ELF-1 (cell line): Measurements from ENCODE around the gene SNCB.
A peak's percentile ranks its signal among the peaks of the same experiment; 100 is the strongest.

Experiments used
- DNase-seq: peaks from one replicate; pipeline ENCODE4 v3.0.0-alpha.2; 2016; ENCODE audit warnings: low read depth, low spot score

SNCB gene

DNA sequence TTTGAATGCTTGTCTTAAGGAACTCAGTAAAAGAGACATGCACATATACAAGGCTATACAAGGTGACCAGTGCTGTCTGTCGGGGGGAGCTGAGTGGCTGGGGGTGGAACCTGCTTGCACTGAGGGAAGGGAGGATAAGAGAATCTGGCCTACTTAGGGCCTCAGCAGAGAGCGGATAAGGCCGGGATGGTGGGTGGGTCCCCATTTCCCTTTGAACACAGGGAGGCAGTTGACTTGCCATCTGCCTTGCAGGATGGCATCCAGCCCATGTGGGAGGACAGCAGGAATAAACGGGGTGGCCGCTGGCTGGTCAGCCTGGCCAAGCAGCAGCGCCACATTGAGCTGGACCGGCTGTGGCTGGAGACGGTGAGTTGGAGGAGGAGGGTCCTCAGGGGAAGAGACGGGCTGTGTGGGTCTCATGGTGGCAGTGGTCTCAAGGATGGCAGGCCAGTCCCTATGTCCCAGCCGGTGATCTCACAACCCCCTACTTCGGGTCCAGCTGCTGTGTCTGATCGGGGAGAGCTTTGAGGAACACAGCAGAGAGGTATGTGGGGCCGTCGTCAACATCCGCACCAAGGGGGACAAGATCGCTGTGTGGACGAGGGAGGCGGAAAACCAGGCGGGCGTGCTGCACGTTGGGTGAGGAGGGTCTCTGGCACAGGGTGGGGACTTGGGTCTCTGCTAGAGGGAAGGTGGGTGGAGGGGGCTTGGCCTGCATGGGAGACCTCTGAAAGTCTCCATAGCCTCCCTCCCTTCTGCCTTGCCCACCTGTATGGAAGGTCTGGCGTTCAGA lies 14.7 kb upstream of the SNCB start:
- DNase-seq, result no peak

DNA sequence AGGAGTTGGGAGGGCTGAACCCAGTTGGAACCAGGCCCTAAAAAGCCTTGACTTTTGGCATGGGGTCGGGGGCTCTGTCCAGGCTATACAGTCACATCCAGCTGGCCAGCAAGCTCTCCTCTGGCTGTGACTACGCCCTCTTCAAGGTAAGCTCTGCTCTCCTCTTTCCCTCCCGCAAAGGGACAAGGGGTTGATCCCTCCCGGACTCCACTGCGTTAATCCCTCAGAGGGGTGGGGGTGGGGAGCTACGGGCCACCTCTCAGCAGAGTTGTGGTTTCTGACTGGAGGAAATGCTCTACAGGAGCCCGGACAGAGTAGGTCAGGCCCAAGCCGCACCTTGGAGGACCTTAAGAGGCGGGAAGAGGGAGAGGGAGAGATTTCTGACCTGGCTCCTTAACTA lies 14.0 kb upstream of the SNCB start:
- DNase-seq, result peak; percentile 32

DNA sequence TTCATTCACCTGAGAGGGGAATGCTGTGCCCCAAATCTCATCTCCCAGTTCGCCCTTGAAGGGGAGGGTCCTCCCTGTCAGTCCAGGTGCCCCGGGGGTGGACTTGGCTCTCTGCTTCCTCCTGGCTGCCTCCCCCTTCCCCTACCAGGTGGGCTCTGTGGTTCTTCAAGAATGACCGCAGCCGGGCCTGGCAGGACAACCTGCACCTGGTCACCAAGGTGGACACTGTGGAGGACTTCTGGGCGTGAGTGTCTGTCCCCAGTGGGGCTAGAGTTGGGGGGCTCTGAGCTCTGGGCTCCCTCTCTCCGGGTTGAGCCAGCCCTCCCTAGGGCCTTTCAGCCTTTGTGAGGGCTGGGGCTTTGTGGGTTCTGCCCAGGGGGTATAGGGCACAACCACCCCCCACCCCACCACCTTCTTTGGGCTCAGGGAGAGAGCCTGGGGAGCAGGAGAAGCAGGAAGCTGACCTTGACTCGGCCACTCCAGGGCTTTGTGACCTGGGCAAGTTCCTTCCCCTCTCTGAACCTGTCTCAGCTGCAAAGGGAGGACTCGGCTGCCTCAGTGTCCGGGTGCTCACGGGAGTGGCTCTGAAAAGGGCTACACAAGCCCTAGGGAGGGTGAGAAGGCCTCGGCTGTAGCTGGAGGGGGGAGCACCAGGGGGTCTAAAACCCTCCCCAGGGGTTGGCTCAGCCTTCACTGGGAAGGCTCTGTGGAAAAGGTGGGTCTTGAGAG lies 13.3 kb upstream of the SNCB start:
- no peak for DNase-seq

DNA sequence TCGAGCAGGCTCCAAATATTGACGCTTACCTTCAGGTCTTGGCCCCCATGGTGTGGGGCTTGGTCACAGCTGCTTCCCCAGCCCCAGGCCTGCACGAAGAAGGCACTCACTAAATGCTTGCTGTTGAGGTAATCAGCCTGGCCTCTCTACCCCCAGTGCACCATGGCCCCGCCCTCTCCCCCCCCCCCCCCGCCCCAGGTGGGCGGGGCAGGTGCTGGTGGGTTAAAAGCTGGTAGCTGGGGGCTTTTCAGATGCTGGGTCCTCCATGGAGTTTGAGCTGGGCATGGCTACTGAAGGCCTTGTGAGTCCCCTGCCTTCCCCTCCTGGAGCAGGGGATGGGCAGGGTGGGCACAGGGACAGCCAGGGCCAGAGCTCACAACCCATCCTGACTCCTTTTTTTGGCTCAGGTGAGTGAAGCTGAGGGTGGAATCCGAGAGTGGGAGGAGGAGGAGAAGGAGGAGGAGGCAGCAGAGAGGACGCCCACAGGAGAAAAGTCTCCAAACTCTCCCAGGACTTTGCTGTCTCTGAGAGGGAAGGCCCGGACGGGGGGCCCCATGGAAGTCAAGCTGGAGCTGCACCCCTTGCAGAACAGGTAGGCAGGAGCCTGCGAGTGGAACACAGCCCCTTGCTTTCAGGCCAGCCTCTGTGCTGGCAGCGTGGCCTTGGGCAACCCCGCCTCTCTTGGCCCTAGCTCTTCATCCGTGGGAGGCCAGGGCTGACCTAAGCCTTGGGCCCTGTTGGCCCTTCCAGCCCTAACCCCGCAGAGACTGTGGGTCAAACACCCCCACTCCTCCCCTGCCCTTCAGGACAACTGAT lies 12.5 kb upstream of the SNCB start:
- no peak for DNase-seq

DNA sequence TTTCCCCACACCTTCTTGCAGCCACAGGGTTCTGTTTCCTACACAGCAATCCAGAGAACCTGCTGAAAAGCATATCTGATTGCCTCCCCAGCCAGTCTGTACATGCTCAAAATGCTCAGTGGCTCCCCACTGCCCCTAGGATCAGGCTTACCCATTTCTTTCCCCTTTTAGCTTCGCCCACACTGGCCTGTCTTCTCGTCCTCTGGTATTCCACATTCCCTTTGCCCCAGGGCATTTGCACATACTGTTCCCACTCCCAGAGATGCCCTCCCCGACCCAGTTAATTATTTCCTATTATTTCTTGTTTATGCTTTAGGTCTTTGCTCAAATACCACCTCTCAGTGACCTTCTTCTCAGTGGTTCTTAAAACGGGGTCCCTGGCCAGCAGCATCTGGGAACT lies 10.3 kb upstream of the SNCB start:
- DNase-seq, result no peak

DNA sequence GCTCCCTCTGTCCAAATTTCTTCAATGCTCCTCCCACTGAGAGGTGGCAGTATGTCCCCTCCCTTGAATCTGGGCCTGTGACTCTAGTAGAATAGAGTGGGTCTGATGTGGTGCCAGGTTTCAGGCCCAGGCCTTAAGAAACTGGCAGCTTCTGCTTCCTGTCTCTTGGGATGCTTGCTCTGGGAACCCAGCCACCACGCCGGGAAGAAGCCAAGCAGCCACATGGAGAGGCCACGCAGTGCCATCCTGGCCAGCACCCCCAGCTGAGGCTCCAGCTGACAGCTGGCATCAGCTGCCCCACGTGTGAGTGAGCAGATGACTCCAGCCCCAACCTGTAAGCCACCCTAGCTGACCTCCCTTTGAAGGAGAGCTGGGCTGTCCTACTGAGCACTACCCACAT lies 9.6 kb upstream of the SNCB start:
- no peak for DNase-seq

DNA sequence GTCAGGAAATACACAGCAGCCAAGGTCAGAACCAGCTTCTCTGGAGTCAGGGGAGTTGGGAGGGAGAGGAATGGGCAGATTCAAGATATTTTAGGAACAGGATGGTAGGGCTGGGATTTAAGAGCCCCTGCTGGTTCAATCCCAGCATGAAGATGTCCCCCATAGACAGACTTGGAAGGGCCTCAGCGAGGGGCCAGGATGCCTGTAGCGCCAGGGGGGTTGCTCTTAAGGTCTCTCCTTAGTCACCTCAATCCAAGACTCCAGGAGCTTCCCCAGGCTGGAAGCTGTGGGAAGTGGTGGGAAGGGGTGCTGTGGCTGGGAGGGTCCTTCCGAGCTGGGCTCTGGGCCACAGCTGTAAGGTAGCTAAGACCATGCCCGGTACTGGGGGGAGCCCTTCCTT lies 8.9 kb upstream of the SNCB start:
- DNase-seq, result no peak

DNA sequence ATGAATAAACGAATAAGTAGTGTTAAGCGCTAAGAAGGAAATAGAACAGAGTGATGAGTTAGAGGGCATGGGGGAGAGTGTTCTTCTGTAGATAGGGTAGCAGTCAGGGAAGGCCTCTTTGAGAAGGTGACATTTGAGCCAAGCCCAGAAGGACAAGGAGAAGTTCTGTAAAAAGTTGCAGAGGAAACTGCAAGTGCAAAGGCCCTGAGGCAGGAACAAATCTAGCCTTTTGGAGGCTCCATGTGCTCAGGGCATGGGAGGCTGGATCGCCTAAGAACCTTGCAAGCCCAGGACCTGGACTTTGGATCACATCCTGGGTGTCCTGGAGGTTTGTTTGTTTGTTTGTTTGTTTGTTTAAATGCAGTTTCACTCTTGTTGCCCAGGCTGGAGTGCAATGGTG lies 8.1 kb upstream of the SNCB start:
- DNase-seq, result no peak

DNA sequence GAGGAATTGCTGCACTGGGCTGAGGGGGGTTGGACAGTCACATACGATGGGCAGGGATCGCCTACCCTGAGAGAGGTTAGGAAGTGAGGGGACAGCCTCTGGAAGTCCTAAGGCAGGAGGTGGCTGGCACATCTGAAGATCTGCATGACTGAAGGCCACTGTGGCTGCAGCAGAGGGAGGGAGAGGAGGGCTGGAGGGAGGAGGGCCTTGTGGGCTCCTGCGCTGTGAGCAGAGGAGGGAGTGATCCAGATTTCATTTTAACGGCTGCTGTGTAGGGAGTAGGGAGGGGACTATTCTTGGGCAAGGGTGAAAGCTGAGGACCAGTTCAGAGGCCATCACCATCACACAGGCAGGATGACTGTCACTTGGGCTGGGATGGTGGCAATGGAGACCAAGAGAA lies 7.2 kb upstream of the SNCB start:
- no peak for DNase-seq

DNA sequence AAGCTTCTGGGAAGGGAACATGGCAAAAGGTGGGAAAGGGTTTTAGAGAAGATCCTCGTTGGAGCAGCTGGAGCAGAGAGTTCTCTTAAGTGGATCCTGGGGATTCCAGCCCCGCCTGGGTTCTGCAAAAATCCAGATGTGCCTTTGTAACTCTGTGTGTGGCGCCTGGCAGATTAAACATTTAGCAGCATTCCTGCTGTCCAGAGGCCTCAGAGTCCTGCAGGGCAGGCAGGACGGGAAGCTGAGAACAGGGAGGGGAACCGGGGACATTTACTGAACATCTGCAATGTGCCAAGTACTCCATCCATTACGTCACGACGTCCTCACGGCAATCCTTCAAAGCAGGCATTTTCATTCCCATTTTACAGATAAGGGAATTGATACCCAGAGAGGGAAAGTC lies 6.1 kb upstream of the SNCB start:
- no peak for DNase-seq

DNA sequence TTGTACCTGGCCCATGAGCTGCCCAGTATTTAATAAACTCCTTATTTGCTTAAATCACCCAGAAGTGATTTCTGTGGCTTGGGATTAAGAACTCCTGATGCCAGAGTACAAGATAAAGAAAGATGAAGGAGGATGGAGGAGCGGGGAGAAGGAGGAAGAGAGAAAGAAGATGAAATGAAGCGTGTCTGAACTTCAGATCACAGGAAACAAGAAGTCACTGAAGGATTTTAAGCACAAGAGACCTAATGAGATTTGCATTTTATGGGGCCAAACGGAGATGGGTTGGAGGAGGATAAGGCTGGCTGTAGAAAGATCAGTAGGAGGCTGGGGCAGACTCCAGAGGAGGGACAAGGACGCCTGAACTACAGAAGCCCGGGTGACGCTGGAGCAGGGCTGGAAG lies 3.3 kb upstream of the SNCB start:
- DNase-seq, result no peak

DNA sequence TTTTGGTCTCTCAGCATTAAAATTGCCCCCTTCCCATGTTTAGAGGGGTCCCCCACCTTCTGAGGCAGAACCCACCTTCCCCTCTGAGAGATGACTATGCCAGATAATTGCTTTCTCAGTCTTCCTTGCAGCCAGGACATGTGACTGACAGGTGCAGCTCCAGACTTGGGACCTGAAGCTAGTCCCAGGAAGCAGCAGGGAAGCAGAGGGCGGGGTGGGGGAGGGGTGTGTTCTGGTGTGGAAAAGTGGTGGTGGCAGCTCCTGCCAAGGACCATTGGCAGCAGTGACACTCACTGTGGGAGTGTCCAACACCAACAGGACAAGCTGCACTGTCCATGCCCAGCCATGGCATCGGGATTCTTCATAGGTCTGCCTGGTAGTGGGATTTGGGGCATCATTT lies 2.4 kb upstream of the SNCB start:
- DNase-seq, result no peak

DNA sequence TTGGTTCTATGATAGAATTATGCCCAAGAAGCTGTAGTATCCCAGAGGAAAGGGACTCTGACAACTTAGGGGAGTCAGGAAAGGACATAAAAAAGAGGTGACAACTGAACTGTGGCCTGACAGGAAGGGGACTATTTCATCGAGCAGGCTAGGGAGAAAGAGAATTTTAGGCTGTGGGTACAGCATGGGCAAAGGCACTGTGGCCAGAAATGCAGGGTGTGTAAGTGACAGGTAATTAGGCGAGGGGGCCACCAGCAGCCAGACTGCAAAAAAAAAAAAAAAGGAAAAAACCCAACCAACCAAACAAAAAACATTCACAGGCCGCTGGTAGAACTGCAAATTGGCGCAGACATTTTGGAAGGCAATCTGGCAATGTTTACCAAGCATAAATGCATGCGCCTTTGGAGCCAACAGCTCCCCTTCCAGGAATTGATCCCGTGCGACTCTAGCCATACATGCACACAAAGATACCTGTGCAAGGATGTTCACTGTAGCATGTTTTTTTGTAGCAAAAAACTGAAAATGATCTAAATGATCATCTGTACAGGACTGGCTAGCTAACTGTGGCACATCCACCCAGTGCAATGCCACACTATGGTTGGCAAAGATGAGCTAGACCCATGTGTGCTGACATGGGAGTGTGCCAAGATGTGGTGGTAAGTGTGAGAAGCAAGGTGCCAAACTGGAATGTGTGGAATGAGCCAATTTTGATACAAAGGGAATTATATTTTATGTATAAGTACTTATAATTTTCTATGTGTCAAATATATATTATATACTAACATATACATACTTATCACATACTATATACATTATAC lies 1.3 kb upstream of the SNCB start:
- no peak for DNase-seq

DNA sequence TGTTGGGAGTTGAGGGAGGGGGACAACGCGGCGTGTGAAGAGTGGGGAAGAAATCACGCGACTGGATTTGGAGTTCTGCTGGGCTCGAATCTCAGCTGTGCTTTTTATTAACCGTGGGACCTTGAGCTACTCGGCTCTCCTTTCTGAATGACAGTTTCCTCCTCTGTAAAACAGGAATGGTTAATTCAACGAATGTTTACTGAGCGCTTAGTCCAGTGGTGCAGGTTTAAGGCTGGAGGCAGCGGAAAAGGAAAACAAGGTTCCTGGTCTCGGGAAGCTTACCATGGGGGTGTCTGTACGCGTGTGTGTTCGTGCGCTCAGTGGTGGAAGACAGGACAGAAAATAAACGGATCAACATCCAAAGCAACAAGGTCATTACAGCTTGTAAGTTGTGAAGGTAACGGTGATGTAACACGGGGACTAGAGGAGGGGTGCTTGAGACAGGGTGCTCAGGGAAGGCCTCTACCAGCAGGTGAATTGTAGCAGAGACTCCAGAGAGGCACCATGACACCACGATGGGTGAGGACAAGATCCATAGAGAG lies 418 bp upstream of the SNCB start:
- no peak for DNase-seq

DNA sequence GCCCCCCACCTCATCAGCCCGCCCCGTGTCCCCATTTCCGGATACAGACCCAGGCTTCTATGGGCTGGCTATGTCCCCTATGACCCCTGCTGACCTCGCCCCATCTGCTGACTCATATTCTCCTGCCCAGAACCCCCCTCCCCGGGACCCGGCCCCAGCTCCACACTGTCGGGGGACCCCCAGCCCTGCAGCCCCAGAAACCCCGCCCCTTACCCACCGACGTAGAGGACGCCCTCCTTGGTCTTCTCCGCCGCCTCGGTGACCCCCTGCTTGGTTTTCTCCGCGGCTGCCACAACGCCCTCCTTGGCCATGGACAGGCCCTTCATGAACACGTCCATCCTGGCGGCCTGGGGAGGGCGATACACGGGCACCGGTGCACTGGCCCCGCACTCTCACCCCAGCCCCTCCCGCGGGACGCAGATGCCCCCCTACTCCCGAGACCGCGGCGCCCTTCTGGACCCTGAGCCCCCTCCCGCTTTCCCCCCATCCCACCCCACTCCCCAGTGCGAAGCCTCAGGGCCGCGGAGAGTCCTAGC lies 949 bp downstream of the SNCB start:
- DNase-seq, result no peak

DNA sequence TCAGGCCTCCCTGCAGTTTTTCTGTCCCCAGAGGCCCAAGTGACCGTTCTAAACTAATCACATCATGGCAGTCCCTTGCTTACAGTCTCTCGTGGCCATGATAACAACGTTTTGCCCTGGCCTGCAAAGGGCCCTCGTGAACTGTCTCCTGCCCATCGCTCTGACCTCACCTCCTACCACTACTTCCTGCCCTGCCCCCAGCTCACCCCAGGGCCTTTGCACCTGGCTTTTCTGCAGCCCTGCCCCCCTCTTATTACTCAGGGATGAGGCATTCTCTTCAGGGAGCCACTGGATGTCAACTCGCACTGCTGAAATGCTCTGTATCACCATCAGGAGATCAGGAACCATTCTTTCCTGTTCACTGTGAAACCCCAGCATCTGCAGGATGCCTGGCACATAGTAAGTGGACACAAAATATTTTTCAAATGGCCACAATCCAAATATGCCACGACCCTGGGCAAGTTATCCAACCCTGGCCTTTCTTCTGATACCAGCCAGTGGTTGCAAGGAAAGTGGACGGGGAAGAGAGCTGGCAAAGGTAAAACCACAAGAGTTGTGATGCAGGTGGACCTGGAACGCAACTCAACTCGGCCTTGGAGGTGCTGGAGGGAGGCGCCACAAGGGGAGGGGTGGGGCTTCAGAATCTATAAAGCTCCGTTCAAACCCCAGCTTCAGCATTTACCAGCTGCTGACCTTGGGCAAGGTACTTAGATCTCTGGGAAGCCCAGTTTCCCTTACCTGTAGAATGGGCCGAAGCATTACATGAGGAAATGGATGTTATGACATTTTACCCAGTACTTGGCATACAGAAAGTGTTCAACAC lies 1.7 kb downstream of the SNCB start:
- DNase-seq, result no peak

DNA sequence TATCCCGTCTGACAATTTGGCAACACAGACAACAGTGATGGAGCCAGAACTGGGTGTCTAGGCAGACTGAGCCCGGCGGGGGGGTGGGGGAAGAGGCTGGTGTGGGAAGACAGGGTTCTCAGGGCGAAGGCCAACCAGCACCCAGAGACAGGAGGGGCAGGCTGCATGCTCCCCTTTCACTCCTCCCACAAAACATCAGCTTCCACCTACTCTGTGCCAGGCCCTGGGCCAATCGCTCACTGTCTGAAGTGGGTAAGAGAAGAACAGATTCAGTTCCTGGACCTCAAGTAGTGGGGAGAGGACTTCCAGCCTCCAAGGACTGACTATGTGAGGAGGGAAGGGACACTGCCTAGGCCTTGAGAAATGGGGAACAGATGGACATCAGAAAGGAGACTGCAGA lies 2.8 kb downstream of the SNCB start:
- DNase-seq, result no peak

DNA sequence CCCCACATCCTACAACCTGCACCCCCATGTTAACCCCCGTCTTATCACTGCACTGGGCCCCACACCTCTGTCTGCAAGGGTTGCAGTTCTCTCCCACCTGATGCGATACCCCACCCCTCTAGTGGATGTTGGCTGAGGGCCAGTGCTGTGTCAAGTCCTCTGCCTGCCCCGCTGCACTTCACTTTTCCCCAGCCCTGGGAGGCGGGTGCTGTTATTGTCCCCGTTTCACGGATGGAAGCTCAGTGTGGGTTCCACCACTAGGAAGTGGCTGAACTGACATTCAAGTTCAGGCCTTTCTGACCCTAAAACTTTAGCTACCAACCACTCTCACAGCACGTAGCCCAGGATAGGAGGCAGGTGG lies 3.5 kb downstream of the SNCB start:
- DNase-seq, result no peak

DNA sequence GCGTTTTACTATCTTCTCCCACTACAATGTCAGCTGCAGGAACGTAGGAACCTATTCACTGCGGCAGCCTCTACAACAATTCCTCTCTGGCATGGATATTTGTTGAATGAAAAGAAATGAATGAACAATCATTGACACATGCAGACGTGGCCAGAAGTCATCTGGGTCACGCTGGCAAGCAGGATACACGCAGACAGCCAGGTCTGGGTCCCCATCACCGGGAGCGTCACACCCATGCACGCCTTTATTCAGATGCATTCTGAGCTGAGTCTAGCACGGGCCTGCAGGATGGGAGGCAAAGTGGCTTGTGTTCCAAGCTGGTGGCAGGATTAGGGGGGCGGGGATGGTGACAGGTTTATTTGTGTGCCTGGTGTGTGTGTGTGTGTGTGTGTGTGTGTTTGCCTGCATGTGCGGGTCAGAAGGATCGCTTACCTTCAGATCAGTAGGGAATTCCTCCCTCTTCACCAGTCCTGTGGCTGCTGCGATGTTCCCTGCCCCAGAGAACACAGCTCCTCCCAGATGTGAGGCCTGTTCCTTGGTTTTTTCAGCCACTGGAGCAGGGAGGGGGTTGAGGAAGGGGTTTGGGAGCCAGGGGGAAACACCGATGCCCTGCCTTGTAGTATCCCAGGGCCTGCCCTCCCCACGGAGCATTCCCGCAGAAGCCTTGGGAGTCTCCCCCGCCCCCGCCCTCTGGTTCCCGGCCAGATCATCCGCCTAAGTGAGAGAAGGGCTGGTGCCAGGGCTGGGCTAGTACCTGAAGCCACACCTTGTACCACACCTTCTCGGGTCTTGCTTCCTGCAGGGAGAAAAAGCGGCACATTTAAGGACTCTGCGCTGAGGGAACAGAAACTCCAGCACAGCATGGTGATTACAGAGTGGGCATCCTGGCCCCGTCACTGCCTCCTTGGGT lies 4.1 kb downstream of the SNCB start:
- DNase-seq, result no peak
